Measurements from ENCODE around the gene AZIN2. TPM values are rescaled to one million over a fixed set of nuclear protein-coding genes. Genes with fewer than 3 reads are reported as not detected.

AZIN2 gene
- total RNA-seq, 1 donor from 2014 or later, result 7.0 TPM

- Mint-ChIP-seq H3K4me3 (ENCODE audit: unreplicated experiment) (peak overlapping the region; percentile 9), H3K36me3 (ENCODE audit: unreplicated experiment) (peaks cover 6% of the 10 kb centered on the region), H3K27ac (ENCODE audit: unreplicated experiment) (peak overlapping the region; percentile 30), H3K4me1 (ENCODE audit: low read depth, unreplicated experiment) (peaks cover 30% of the 10 kb centered on the region), H3K27me3 (ENCODE audit: unreplicated experiment) (peaks cover 16% of the 10 kb centered on the region), H3K9me3 (ENCODE audit: unreplicated experiment) (peaks cover 10% of the 10 kb centered on the region)
- no peak for DNase-seq
- TF ChIP-seq CTCF (IDR thresholded peaks at IDR 0.05; ENCODE audit: partially characterized antibody, unreplicated experiment), result no peak
Measured at GRCh38 chr1:33150522-33150921, 69.6 kb downstream of the AZIN2 start.

- Mint-ChIP-seq H3K27ac (ENCODE audit: unreplicated experiment) (peak overlapping the region; percentile 99), H3K4me3 (ENCODE audit: unreplicated experiment) (peak overlapping the region; percentile 54), H3K4me1 (ENCODE audit: low read depth, unreplicated experiment) (peaks cover 33% of the 10 kb centered on the region), H3K27me3 (ENCODE audit: unreplicated experiment) (peaks cover 16% of the 10 kb centered on the region), H3K9me3 (ENCODE audit: unreplicated experiment) (peaks cover 11% of the 10 kb centered on the region), H3K36me3 (ENCODE audit: unreplicated experiment) (peaks cover 10% of the 10 kb centered on the region)
- no peak for TF ChIP-seq CTCF (IDR thresholded peaks at IDR 0.05; ENCODE audit: partially characterized antibody, unreplicated experiment)
- no peak for DNase-seq
Measured at GRCh38 chr1:33151116-33151515, 70.2 kb downstream of the AZIN2 start.

GRCh38 chr1:33152685-33153432, 71.9 kb downstream of the AZIN2 start:
- H3K4me1 Mint-ChIP-seq (ENCODE audit: low read depth, unreplicated experiment), result peaks cover 37% of the 10 kb centered on the region
- H3K27me3 Mint-ChIP-seq (ENCODE audit: unreplicated experiment), result peaks cover 18% of the 10 kb centered on the region
- H3K9me3 Mint-ChIP-seq (ENCODE audit: unreplicated experiment), result peaks cover 14% of the 10 kb centered on the region
- DNase-seq, result peak; percentile 98
- peak overlapping the region; percentile 68 for H3K4me3 Mint-ChIP-seq (ENCODE audit: unreplicated experiment)
- peaks cover 16% of the 10 kb centered on the region for H3K36me3 Mint-ChIP-seq (ENCODE audit: unreplicated experiment)
- H3K27ac Mint-ChIP-seq (ENCODE audit: unreplicated experiment), result peak overlapping the region; percentile 99
- TF ChIP-seq CTCF (IDR thresholded peaks at IDR 0.05; ENCODE audit: partially characterized antibody, unreplicated experiment), result no peak

- Mint-ChIP-seq H3K36me3 (ENCODE audit: unreplicated experiment) (peaks cover 16% of the 10 kb centered on the region), H3K27ac (ENCODE audit: unreplicated experiment) (peak overlapping the region; percentile 99), H3K4me3 (ENCODE audit: unreplicated experiment) (peak overlapping the region; percentile 67), H3K4me1 (ENCODE audit: low read depth, unreplicated experiment) (peaks cover 37% of the 10 kb centered on the region), H3K9me3 (ENCODE audit: unreplicated experiment) (peaks cover 14% of the 10 kb centered on the region), H3K27me3 (ENCODE audit: unreplicated experiment) (peaks cover 18% of the 10 kb centered on the region)
- TF ChIP-seq CTCF (IDR thresholded peaks at IDR 0.05; ENCODE audit: partially characterized antibody, unreplicated experiment), result no peak
- no peak for DNase-seq
Measured at GRCh38 chr1:33153650-33154049, 72.7 kb downstream of the AZIN2 start.

- Mint-ChIP-seq H3K27me3 (ENCODE audit: unreplicated experiment) (peaks cover 21% of the 10 kb centered on the region), H3K27ac (ENCODE audit: unreplicated experiment) (peak overlapping the region; percentile 91), H3K4me1 (ENCODE audit: low read depth, unreplicated experiment) (peaks cover 31% of the 10 kb centered on the region), H3K4me3 (ENCODE audit: unreplicated experiment) (peak overlapping the region; percentile 28), H3K9me3 (ENCODE audit: unreplicated experiment) (peaks cover 19% of the 10 kb centered on the region), H3K36me3 (ENCODE audit: unreplicated experiment) (peaks cover 16% of the 10 kb centered on the region)
- no peak for DNase-seq
- no peak for TF ChIP-seq CTCF (IDR thresholded peaks at IDR 0.05; ENCODE audit: partially characterized antibody, unreplicated experiment)
Measured at GRCh38 chr1:33155877-33156538, 75.1 kb downstream of the AZIN2 start.
